Liver (tissue), 9 donors: Measurements from ENCODE around the gene PKHD1. TPM values are rescaled to one million over a fixed set of nuclear protein-coding genes. Genes with fewer than 3 reads are reported as not detected.

Source experiments
- DNase-seq: peaks from one replicate; pipeline ENCODE4 v3.0.0-alpha.2; 2017; ENCODE audit warnings: low spot score
- H3K27ac ChIP-seq, 2 donors: one replicate each; pipeline ENCODE4 v1.7.0; 2013; ENCODE audit warnings: inconsistent platforms in 2 of 2, low read length in 2 of 2, control low read depth in 1 of 2, low read depth in 1 of 2, mild to moderate bottlenecking in 1 of 2
- H3K27me3 ChIP-seq, 4 donors: one replicate each; pipeline versions ENCODE4 v1.6.1 to v1.7.0; 2013; ENCODE audit warnings: low read length in 3 of 4, inconsistent platforms in 1 of 4, mild to moderate bottlenecking in 1 of 4, moderate library complexity in 1 of 4; ENCODE audit not compliant: control insufficient read depth in 4 of 4, insufficient read depth in 4 of 4
- H3K36me3 ChIP-seq, 4 donors: one replicate each; pipeline versions ENCODE4 v1.6.1 to v1.7.0; 2013; ENCODE audit warnings: low read length in 3 of 4, mild to moderate bottlenecking in 3 of 4, low read depth in 1 of 4, moderate library complexity in 1 of 4; ENCODE audit not compliant: control insufficient read depth in 4 of 4, insufficient read depth in 3 of 4
- H3K4me1 ChIP-seq, 4 donors: one replicate each; pipeline versions ENCODE4 v1.6.1 to v1.7.0; 2013; ENCODE audit warnings: low read length in 3 of 4, mild to moderate bottlenecking in 3 of 4, moderate library complexity in 1 of 4; ENCODE audit not compliant: control insufficient read depth in 4 of 4, insufficient read depth in 4 of 4
- H3K4me3 ChIP-seq, 3 donors: one replicate each; pipeline versions ENCODE4 v1.6.1 to v1.7.0; 2013; ENCODE audit warnings: low read length in 3 of 3, control low read depth in 1 of 3, low read depth in 1 of 3, mild to moderate bottlenecking in 1 of 3
- H3K9ac ChIP-seq, 2 donors: one replicate each; pipeline ENCODE4 v1.7.0; 2013; ENCODE audit warnings: low read length in 2 of 2, mild to moderate bottlenecking in 2 of 2, moderate library complexity in 2 of 2, control low read depth in 1 of 2, low read depth in 1 of 2
- H3K9me3 ChIP-seq, 4 donors: one replicate each; pipeline versions ENCODE4 v1.6.1 to v1.7.0; 2013; ENCODE audit warnings: low read length in 3 of 4; ENCODE audit not compliant: control insufficient read depth in 4 of 4
- EGR1 ChIP-seq, 2 donors: IDR thresholded peaks; 2 replicates each; pipeline ENCODE4 v1.6.1; 2016 to 2018; ENCODE audit warnings: antibody characterized with exemption in 2 of 2, low read depth in 2 of 2
- FOXA1 ChIP-seq: IDR thresholded peaks from 2 replicates; pipeline ENCODE4 v1.6.1; 2016; ENCODE audit warnings: antibody characterized with exemption
- FOXA2 ChIP-seq: IDR thresholded peaks from 2 replicates; pipeline ENCODE4 v1.6.1; 2016; ENCODE audit warnings: antibody characterized with exemption
- GABPA ChIP-seq, 2 donors: IDR thresholded peaks in 1 of 2; conservative IDR thresholded peaks in 1 of 2; 2 replicates each; pipeline ENCODE4 v1.6.1; 2016; ENCODE audit warnings: antibody characterized with exemption in 2 of 2, mild to moderate bottlenecking in 1 of 2, moderate library complexity in 1 of 2
- HNF4A ChIP-seq, 2 donors: conservative IDR thresholded peaks; 2 replicates each; pipeline ENCODE4 v1.6.1; 2016; ENCODE audit warnings: antibody characterized with exemption in 2 of 2, mild to moderate bottlenecking in 2 of 2
- HNF4G ChIP-seq: IDR thresholded peaks from 2 replicates; pipeline ENCODE4 v1.6.1; 2016; ENCODE audit warnings: antibody characterized with exemption
- JUND ChIP-seq, 2 donors: IDR thresholded peaks; 2 replicates each; pipeline ENCODE4 v1.6.1; 2016; ENCODE audit warnings: antibody characterized with exemption in 2 of 2
- NR2F2 ChIP-seq: IDR thresholded peaks from 2 replicates; pipeline ENCODE4 v1.6.1; 2016; ENCODE audit warnings: antibody characterized with exemption
- RAD21 ChIP-seq, 2 donors: IDR thresholded peaks; 2 replicates each; pipeline ENCODE4 v1.6.1; 2016; ENCODE audit warnings: antibody characterized with exemption in 2 of 2, mild to moderate bottlenecking in 2 of 2
- RXRA ChIP-seq, 2 donors: IDR thresholded peaks; 2 replicates each; pipeline ENCODE4 v1.6.1; 2017 to 2018; ENCODE audit warnings: antibody characterized with exemption in 2 of 2, mild to moderate bottlenecking in 1 of 2
- SP1 ChIP-seq: IDR thresholded peaks from 2 replicates; pipeline ENCODE4 v1.6.1; 2018; ENCODE audit warnings: antibody characterized with exemption, mild to moderate bottlenecking
- TAF1 ChIP-seq: conservative IDR thresholded peaks from 2 replicates; pipeline ENCODE4 v1.6.1; 2016; ENCODE audit warnings: antibody characterized with exemption, mild to moderate bottlenecking
- YY1 ChIP-seq: IDR thresholded peaks from 2 replicates; pipeline ENCODE4 v1.6.1; 2016; ENCODE audit warnings: antibody characterized with exemption, mild to moderate bottlenecking
- WGBS: extraction: QIAGEN DNeasy Blood & Tissue Kit; methylation state at CpG from one replicate; pipeline ENCODE4 v1.1.7; 2013; 5-methylcytosine and 5-hydroxymethylcytosine counted together
- polyA plus RNA-seq, 2 donors: library from polyadenylated mRNA; stranded (reverse) in 1 of 2; unstranded in 1 of 2; fragments of 200-250 nt in 1 of 2; fragments of >200 nt in 1 of 2; fragmentation: Nextera tagmentation in 1 of 2; extraction: Ambion mirVana in 1 of 2; gene quantifications; one replicate each; pipeline versions ENCODE4 v1.2.1 to v1.2.3, GENCODE V29; 2013 to 2015
- total RNA-seq, 2 donors: library from RNA; depleted of rRNA; stranded (reverse); fragments of >200 nt; gene quantifications; one replicate each; pipeline ENCODE4 v1.2.3, GENCODE V29; 2014
- TF ChIP-seq, protein P1 (sequence below): IDR thresholded peaks from 2 replicates; pipeline ENCODE4 v1.6.1; 2016; ENCODE audit warnings: antibody characterized with exemption
- TF ChIP-seq, protein P2 (sequence below): IDR thresholded peaks from 2 replicates; pipeline ENCODE4 v1.6.1; 2016; ENCODE audit warnings: antibody characterized with exemption
- TF ChIP-seq, protein P3 (sequence below): IDR thresholded peaks from 2 replicates; pipeline ENCODE4 v1.6.1; 2016; ENCODE audit warnings: antibody characterized with exemption, mild to moderate bottlenecking
- TF ChIP-seq, protein P4 (sequence below): IDR thresholded peaks from 2 replicates; pipeline ENCODE4 v1.6.1; 2016; ENCODE audit warnings: antibody characterized with exemption
- TF ChIP-seq, protein P5 (sequence below): fragments of 150-350 bp; IDR thresholded peaks from 2 replicates; pipeline ENCODE4 v1.5.1; 2017; ENCODE audit warnings: improper control_type of control experiment, low read depth, low read length; ENCODE audit not compliant: missing input control
- donor health status: healthy.
- donor health status: healthy.
- donor health status: healthy.
- donor health status: healthy.
- donor health status: healthy.

PKHD1 gene
- total and polyA plus RNA-seq, 4 donors = 0.45 to 10.6 (median 3.2) TPM

DNA sequence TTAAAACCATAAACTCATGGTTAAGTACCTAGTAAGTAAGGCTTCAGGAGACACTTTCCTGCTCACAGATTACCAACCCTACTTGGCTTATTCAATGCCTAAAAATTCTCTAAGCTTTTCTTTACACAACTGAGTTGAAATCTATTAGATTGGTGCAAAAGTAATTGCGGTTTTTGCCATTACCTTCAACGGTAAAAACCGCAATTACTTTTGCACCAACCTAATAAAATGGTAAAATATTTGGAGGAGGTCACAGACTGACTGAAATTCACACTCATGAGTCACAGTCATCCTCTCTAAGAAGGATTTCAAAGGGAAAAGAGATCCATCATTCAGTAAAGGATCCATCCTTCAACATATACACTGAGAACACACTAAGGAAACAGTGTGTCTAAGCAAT lies 25.9 kb downstream of the PKHD1 start:
- TF ChIP-seq, protein P1, sequence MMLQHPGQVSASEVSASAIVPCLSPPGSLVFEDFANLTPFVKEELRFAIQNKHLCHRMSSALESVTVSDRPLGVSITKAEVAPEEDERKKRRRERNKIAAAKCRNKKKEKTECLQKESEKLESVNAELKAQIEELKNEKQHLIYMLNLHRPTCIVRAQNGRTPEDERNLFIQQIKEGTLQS = no peak
- TF ChIP-seq, protein P2, sequence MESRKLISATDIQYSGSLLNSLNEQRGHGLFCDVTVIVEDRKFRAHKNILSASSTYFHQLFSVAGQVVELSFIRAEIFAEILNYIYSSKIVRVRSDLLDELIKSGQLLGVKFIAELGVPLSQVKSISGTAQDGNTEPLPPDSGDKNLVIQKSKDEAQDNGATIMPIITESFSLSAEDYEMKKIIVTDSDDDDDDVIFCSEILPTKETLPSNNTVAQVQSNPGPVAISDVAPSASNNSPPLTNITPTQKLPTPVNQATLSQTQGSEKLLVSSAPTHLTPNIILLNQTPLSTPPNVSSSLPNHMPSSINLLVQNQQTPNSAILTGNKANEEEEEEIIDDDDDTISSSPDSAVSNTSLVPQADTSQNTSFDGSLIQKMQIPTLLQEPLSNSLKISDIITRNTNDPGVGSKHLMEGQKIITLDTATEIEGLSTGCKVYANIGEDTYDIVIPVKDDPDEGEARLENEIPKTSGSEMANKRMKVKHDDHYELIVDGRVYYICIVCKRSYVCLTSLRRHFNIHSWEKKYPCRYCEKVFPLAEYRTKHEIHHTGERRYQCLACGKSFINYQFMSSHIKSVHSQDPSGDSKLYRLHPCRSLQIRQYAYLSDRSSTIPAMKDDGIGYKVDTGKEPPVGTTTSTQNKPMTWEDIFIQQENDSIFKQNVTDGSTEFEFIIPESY = no peak
- TF ChIP-seq, protein P3, sequence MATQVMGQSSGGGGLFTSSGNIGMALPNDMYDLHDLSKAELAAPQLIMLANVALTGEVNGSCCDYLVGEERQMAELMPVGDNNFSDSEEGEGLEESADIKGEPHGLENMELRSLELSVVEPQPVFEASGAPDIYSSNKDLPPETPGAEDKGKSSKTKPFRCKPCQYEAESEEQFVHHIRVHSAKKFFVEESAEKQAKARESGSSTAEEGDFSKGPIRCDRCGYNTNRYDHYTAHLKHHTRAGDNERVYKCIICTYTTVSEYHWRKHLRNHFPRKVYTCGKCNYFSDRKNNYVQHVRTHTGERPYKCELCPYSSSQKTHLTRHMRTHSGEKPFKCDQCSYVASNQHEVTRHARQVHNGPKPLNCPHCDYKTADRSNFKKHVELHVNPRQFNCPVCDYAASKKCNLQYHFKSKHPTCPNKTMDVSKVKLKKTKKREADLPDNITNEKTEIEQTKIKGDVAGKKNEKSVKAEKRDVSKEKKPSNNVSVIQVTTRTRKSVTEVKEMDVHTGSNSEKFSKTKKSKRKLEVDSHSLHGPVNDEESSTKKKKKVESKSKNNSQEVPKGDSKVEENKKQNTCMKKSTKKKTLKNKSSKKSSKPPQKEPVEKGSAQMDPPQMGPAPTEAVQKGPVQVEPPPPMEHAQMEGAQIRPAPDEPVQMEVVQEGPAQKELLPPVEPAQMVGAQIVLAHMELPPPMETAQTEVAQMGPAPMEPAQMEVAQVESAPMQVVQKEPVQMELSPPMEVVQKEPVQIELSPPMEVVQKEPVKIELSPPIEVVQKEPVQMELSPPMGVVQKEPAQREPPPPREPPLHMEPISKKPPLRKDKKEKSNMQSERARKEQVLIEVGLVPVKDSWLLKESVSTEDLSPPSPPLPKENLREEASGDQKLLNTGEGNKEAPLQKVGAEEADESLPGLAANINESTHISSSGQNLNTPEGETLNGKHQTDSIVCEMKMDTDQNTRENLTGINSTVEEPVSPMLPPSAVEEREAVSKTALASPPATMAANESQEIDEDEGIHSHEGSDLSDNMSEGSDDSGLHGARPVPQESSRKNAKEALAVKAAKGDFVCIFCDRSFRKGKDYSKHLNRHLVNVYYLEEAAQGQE = no peak
- TF ChIP-seq TAF1 (no peak), SP1 (no peak), RAD21 (IDR thresholded peaks at IDR 0.05) (no peak), HNF4G (no peak), YY1 (no peak), FOXA1 (no peak), HNF4A (conservative IDR thresholded peaks at IDR 0.05) (no peak), NR2F2 (no peak), GABPA (IDR thresholded peaks at IDR 0.05 in 1 of 2, conservative IDR thresholded peaks at IDR 0.05 in 1 of 2) (no peak), JUND (IDR thresholded peaks at IDR 0.05) (no peak), FOXA2 (no peak), RXRA (IDR thresholded peaks at IDR 0.05) (no peak), EGR1 (IDR thresholded peaks at IDR 0.05; ENCODE audit: low read depth in 2 of 2) (no peak)
- TF ChIP-seq, protein P4, sequence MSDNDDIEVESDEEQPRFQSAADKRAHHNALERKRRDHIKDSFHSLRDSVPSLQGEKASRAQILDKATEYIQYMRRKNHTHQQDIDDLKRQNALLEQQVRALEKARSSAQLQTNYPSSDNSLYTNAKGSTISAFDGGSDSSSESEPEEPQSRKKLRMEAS = no peak
- TF ChIP-seq, protein P5, sequence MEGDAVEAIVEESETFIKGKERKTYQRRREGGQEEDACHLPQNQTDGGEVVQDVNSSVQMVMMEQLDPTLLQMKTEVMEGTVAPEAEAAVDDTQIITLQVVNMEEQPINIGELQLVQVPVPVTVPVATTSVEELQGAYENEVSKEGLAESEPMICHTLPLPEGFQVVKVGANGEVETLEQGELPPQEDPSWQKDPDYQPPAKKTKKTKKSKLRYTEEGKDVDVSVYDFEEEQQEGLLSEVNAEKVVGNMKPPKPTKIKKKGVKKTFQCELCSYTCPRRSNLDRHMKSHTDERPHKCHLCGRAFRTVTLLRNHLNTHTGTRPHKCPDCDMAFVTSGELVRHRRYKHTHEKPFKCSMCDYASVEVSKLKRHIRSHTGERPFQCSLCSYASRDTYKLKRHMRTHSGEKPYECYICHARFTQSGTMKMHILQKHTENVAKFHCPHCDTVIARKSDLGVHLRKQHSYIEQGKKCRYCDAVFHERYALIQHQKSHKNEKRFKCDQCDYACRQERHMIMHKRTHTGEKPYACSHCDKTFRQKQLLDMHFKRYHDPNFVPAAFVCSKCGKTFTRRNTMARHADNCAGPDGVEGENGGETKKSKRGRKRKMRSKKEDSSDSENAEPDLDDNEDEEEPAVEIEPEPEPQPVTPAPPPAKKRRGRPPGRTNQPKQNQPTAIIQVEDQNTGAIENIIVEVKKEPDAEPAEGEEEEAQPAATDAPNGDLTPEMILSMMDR = no peak
- WGBS = 95% methylated on average over 3 of the region's 3 CpGs
- H3K9me3 ChIP-seq = no peaks in the 10 kb centered on the region
- H3K27ac ChIP-seq = no peak overlapping the region
- no peaks in the 10 kb centered on the region for H3K27me3 ChIP-seq
- H3K9ac ChIP-seq = no peak overlapping the region
- peaks cover 0 to 14% (median 1%) of the 10 kb centered on the region in 4 donors for H3K36me3 ChIP-seq
- no peak overlapping the region for H3K4me3 ChIP-seq
- H3K4me1 ChIP-seq = peaks cover 0 to 7% (median 0%) of the 10 kb centered on the region in 4 donors
- no peak for DNase-seq
